HG03135 (cell line): ENCODE results near the gene MCM6.
"Not testable (repeated sequence)": the region's sequence is repeated elsewhere in the genome, so short reads cannot be mapped to it uniquely, and the experiment has no call there.

ENCODE experiments used
- ATAC-seq: cut with Tn5 transposase; IDR thresholded peaks from one replicate; pipeline ENCODE4 v1.9.1; 2021; ENCODE audit warnings: mild to moderate bottlenecking, moderate library complexity; ENCODE audit not compliant: unreplicated experiment

MCM6 gene

GRCh38 chr2:135825131-135825530, 51.1 kb downstream of the MCM6 start:
- no peak for ATAC-seq

GRCh38 chr2:135822855-135823254, 53.4 kb downstream of the MCM6 start:
- ATAC-seq = no peak

GRCh38 chr2:135821190-135821589, 55.1 kb downstream of the MCM6 start:
- ATAC-seq = no peak

- ATAC-seq = peak; percentile 90
These were observed 56.1 kb downstream of the MCM6 start for GRCh38 chr2:135820003-135820618.

- ATAC-seq = no peak
These were observed 57.2 kb downstream of the MCM6 start for GRCh38 chr2:135818937-135819610.

GRCh38 chr2:135817951-135818350, 58.3 kb downstream of the MCM6 start:
- no peak for ATAC-seq

GRCh38 chr2:135817466-135817865, 58.8 kb downstream of the MCM6 start:
- ATAC-seq = no peak

- no peak for ATAC-seq
These were observed 61.0 kb downstream of the MCM6 start for GRCh38 chr2:135815269-135815668.

- no peak for ATAC-seq
These were observed 63.2 kb downstream of the MCM6 start for GRCh38 chr2:135812907-135813511.

- not testable (repeated sequence) for ATAC-seq
These were observed 68.4 kb downstream of the MCM6 start for GRCh38 chr2:135807874-135808273.

- ATAC-seq = no peak
These were observed 73.0 kb downstream of the MCM6 start for GRCh38 chr2:135803278-135803677.

GRCh38 chr2:135802350-135802749, 73.9 kb downstream of the MCM6 start:
- no peak for ATAC-seq

- no peak for ATAC-seq
These were observed 75.5 kb downstream of the MCM6 start for GRCh38 chr2:135800513-135801460.

- no peak for ATAC-seq
These were observed 76.5 kb downstream of the MCM6 start for GRCh38 chr2:135799738-135800137.

- no peak for ATAC-seq
These were observed 77.5 kb downstream of the MCM6 start for GRCh38 chr2:135798762-135799161.

GRCh38 chr2:135798275-135798705, 78.0 kb downstream of the MCM6 start:
- ATAC-seq = no peak

GRCh38 chr2:135797497-135798274, 78.6 kb downstream of the MCM6 start:
- ATAC-seq = peak; percentile 78

- no peak for ATAC-seq
These were observed 79.6 kb downstream of the MCM6 start for GRCh38 chr2:135796606-135797005.

GRCh38 chr2:135795641-135796040, 80.6 kb downstream of the MCM6 start:
- not testable (repeated sequence) for ATAC-seq

- no peak for ATAC-seq
These were observed 83.7 kb downstream of the MCM6 start for GRCh38 chr2:135792401-135793150.
